Neutrophil (primary cell): Measurements from ENCODE around the gene MOSMO.

Experiments
- H3K27ac ChIP-seq: fragments of 200-600 bp; sonication (generic); 2 replicates; pipeline ENCODE4 v1.5.1; 2016; ENCODE audit warnings: mild to moderate bottlenecking, moderate library complexity
- H3K27me3 ChIP-seq: fragments of 200-600 bp; sonication (generic); 2 replicates; pipeline ENCODE4 v1.6.0; 2016; ENCODE audit warnings: mild to moderate bottlenecking
- H3K36me3 ChIP-seq: fragments of 200-600 bp; sonication (generic); 2 replicates; pipeline ENCODE4 v1.5.1; 2017
- H3K4me1 ChIP-seq, 2 experiments: fragments of 200-600 bp in 1 of 2; sonication (generic) in 1 of 2; 1 replicate in 1 of 2; 2 replicates in 1 of 2; pipeline versions ENCODE4 v1.5.1 to v1.6.1; 2013 to 2016; ENCODE audit warnings: low read depth in 1 of 2, low read length in 1 of 2, mild to moderate bottlenecking in 1 of 2, moderate library complexity in 1 of 2; ENCODE audit not compliant: control insufficient read depth in 1 of 2, insufficient read depth in 1 of 2
- H3K4me3 ChIP-seq, 2 experiments: fragments of 200-600 bp in 1 of 2; sonication (generic) in 1 of 2; 1 replicate in 1 of 2; 2 replicates in 1 of 2; pipeline ENCODE4 v1.5.1; 2013 to 2016; ENCODE audit warnings: low read depth in 1 of 2, low read length in 1 of 2, mild to moderate bottlenecking in 1 of 2, moderate library complexity in 1 of 2
- H3K9me3 ChIP-seq: fragments of 200-600 bp; sonication (generic); 2 replicates; pipeline ENCODE4 v1.5.1; 2016
- TF ChIP-seq, protein P1 (sequence below): fragments of 200-600 bp; sonication (generic); IDR thresholded peaks from 2 replicates; pipeline ENCODE4 v1.5.1; 2016; ENCODE audit warnings: antibody characterized with exemption

MOSMO gene

GRCh38 chr16:22093331-22093730 lies 85.4 kb downstream of the MOSMO start:
- H3K27me3 ChIP-seq: peaks cover 9% of the 10 kb centered on the region
- H3K36me3 ChIP-seq: no peaks in the 10 kb centered on the region
- H3K4me3 ChIP-seq: no peak overlapping the region
- H3K9me3 ChIP-seq: no peaks in the 10 kb centered on the region
- no peak overlapping the region for H3K27ac ChIP-seq
- TF ChIP-seq, protein P1, sequence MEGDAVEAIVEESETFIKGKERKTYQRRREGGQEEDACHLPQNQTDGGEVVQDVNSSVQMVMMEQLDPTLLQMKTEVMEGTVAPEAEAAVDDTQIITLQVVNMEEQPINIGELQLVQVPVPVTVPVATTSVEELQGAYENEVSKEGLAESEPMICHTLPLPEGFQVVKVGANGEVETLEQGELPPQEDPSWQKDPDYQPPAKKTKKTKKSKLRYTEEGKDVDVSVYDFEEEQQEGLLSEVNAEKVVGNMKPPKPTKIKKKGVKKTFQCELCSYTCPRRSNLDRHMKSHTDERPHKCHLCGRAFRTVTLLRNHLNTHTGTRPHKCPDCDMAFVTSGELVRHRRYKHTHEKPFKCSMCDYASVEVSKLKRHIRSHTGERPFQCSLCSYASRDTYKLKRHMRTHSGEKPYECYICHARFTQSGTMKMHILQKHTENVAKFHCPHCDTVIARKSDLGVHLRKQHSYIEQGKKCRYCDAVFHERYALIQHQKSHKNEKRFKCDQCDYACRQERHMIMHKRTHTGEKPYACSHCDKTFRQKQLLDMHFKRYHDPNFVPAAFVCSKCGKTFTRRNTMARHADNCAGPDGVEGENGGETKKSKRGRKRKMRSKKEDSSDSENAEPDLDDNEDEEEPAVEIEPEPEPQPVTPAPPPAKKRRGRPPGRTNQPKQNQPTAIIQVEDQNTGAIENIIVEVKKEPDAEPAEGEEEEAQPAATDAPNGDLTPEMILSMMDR: no peak
- no peaks in the 10 kb centered on the region for H3K4me1 ChIP-seq

GRCh38 chr16:22093996-22094395 lies 86.1 kb downstream of the MOSMO start:
- Histone ChIP-seq H3K36me3 (no peaks in the 10 kb centered on the region), H3K4me1 (no peaks in the 10 kb centered on the region), H3K27me3 (peaks cover 9% of the 10 kb centered on the region), H3K9me3 (no peaks in the 10 kb centered on the region), H3K27ac (no peak overlapping the region), H3K4me3 (no peak overlapping the region)
- TF ChIP-seq, protein P1: no peak

DNA sequence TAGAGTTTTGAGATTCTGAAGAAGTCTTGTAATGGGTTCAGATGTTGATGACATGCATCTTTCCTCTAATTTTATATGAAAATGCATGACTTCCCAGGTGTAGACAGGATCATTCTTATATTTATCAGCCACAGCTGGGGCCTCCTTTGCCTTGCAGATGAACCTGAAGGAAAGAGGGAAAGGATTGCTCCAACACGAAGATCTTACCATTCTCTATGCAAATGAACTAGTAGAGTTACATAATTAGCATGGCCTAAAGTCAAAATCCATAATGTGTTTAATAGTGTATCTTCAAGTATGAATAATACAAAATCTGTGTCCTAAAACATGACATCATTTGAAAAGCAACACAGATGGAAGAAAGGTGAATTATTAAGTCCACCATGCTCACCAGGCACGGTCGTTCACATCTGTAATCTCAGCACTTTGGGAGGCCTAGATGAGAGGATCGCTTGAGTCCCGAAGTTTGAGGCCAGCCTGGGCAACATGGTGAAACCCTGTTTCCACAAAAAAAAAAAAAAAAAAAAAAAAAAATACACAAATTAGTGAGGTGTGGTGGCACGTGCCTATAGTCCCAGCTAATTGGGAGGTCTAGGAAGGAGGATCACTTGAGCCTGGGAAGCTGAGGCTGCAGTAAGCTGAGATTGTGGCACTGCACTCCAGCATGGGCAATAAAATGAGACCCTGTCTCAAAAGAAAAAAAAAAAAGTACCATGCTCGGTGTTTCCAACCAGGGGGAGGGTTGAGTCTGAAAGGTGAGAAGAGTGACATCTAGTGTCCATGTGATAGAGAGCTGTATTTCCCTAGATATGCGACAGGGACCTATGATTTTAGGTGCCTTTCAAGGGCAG lies 90.7 kb downstream of the MOSMO start:
- Histone ChIP-seq H3K27me3 (peaks cover 9% of the 10 kb centered on the region), H3K36me3 (no peaks in the 10 kb centered on the region), H3K9me3 (no peaks in the 10 kb centered on the region), H3K4me1 (no peaks in the 10 kb centered on the region), H3K4me3 (no peak overlapping the region), H3K27ac (no peak overlapping the region)
- TF ChIP-seq, protein P1: no peak

DNA sequence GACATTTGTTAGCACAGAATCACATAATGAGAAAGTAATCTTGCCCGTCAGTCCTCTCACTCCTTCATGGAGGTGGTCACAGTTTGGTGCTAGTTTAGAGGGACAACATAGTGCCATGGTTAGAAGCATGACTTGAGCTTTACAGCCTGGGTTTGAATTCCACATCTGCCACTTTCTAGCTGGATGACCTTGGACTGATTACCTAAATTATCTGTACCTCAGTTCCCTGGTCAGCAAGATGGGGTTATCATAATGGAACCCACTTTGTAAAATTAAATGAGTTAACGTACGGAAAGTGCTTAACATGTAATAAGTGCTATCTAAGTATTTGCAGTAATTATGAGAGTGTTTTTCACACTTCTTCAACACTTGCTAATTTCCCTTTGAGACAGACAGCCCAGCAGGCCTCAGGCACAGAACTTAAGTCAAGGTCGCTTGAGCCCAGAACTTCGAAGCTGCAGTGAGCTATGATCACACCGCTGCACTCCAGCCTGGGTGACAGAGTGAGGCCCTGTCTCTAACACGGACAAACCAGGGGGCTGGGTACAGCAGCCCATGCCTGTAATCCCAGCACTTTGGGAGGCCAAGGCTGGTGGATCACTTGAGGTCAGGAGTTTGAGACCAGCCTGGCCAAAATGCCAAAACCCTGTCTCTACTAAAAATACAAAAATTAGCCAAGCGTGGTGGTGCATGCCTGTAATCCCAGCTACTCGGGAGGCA lies 91.5 kb downstream of the MOSMO start:
- TF ChIP-seq, protein P1: no peak
- H3K36me3 ChIP-seq: no peaks in the 10 kb centered on the region
- H3K4me3 ChIP-seq: no peak overlapping the region
- H3K27me3 ChIP-seq: peaks cover 9% of the 10 kb centered on the region
- no peak overlapping the region for H3K27ac ChIP-seq
- H3K9me3 ChIP-seq: no peaks in the 10 kb centered on the region
- no peaks in the 10 kb centered on the region for H3K4me1 ChIP-seq

DNA sequence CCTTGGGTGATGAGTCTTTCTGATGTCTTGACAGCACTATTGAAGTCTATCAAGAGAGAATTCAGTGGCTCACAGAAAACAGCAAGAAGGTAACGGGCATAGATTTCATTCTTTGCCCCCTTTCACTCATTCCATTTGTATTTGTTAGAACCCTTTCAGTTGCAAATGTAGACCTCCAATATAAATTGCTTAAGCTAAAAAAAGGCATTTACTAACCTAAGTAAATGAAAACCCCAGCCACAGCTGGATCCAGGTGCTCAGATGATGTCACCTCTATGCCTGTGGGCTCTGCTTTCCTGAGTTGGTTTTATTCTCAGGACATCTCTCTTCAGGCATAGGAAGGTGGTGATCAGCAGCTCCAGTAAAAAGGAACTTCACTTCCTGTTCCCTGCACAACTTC lies 95.5 kb downstream of the MOSMO start:
- TF ChIP-seq, protein P1: no peak
- no peaks in the 10 kb centered on the region for H3K9me3 ChIP-seq
- no peaks in the 10 kb centered on the region for H3K4me1 ChIP-seq
- peaks cover 8% of the 10 kb centered on the region for H3K27me3 ChIP-seq
- no peak overlapping the region for H3K27ac ChIP-seq
- no peak overlapping the region for H3K4me3 ChIP-seq
- no peaks in the 10 kb centered on the region for H3K36me3 ChIP-seq
